WTC11 (cell line): ENCODE results near the gene TMTC2. TPM values are rescaled to one million over a fixed set of nuclear protein-coding genes. Genes with fewer than 3 reads are reported as not detected.

Source experiments
- ATAC-seq: fragments of 200-7000 bp; cut with Tn5 transposase; 2 replicates; pipeline ENCODE4 v1.10.0; 2021; ENCODE audit warnings: mild to moderate bottlenecking, moderate library complexity
- CTCF ChIA-PET: fragments of 300-600 bp; sonication (Branson Sonifier 250); formaldehyde crosslinking; loops from one replicate; lab custom pipeline; 2021; ENCODE audit warnings: antibody characterized with exemption; lab: Charles Lee
- POLR2A ChIA-PET: fragments of 350-600 bp; sonication (Branson Sonifier 250); formaldehyde crosslinking; loops from one replicate; lab custom pipeline; 2021; ENCODE audit warnings: antibody characterized with exemption; lab: Charles Lee
- DNase-seq: peaks from one replicate; pipeline ENCODE4 v3.0.0; 2021; ENCODE audit warnings: low spot score
- H3K27ac Mint-ChIP-seq: 2 replicates; pipeline ENCODE4 v1.8.0; 2021; ENCODE audit warnings: mixed read lengths
- H3K27me3 Mint-ChIP-seq: 2 replicates; pipeline ENCODE4 v1.8.0; 2021; ENCODE audit warnings: low read depth, mild to moderate bottlenecking, moderate library complexity, mixed read lengths
- H3K36me3 Mint-ChIP-seq: 2 replicates; pipeline ENCODE4 v1.8.0; 2021; ENCODE audit warnings: mixed read lengths
- H3K4me1 Mint-ChIP-seq: 2 replicates; pipeline ENCODE4 v1.8.0; 2022; ENCODE audit warnings: mixed read lengths
- H3K4me3 Mint-ChIP-seq: 2 replicates; pipeline ENCODE4 v1.8.0; 2021; ENCODE audit warnings: mild to moderate bottlenecking, moderate library complexity, mixed read lengths
- H3K9me3 Mint-ChIP-seq: 2 replicates; pipeline ENCODE4 v1.8.0; 2021; ENCODE audit warnings: mixed read lengths
- ATF2 ChIP-seq: sonication (generic); formaldehyde crosslinking; IDR thresholded peaks from 2 replicates; pipeline ENCODE4 v1.8.1; 2022; ENCODE audit warnings: low read depth, missing genetic modification reagents, borderline replicate concordance
- CBFB ChIP-seq: sonication (generic); formaldehyde crosslinking; IDR thresholded peaks from 2 replicates; pipeline ENCODE4 v1.8.1; 2022; ENCODE audit warnings: mild to moderate bottlenecking, low read depth, missing genetic modification reagents
- CDX4 ChIP-seq: fragments of 250-450 bp; sonication (Bioruptor Pico); IDR thresholded peaks from 2 replicates; pipeline ENCODE4 v1.9.0; 2021; ENCODE audit warnings: moderate library complexity, mild to moderate bottlenecking, inconsistent platforms, borderline replicate concordance
- E2F4 ChIP-seq: sonication (generic); formaldehyde crosslinking; IDR thresholded peaks from 2 replicates; pipeline ENCODE4 v1.8.1; 2022; ENCODE audit warnings: low read depth, mild to moderate bottlenecking, moderate library complexity, missing genetic modification reagents, borderline replicate concordance
- FOXK1 ChIP-seq: sonication (generic); formaldehyde crosslinking; IDR thresholded peaks from 2 replicates; pipeline ENCODE4 v1.8.0; 2022; ENCODE audit warnings: mild to moderate bottlenecking, moderate library complexity, missing genetic modification reagents
- FOXP4 ChIP-seq: sonication (generic); formaldehyde crosslinking; IDR thresholded peaks from 2 replicates; pipeline ENCODE4 v1.8.0; 2022; ENCODE audit warnings: mild to moderate bottlenecking, missing genetic modification reagents
- NR3C1 ChIP-seq: sonication (generic); formaldehyde crosslinking; conservative IDR thresholded peaks from 2 replicates; pipeline ENCODE4 v1.8.1; 2023; ENCODE audit warnings: low read depth, mild to moderate bottlenecking, missing genetic modification reagents
- RORB ChIP-seq: fragments of 250-450 bp; sonication (Bioruptor Pico); IDR thresholded peaks from 2 replicates; pipeline ENCODE4 v1.9.0; 2021; ENCODE audit warnings: mild to moderate bottlenecking
- SOX15 ChIP-seq: fragments of 250-450 bp; sonication (Bioruptor Pico); IDR thresholded peaks from 2 replicates; pipeline ENCODE4 v1.9.0; 2021; ENCODE audit warnings: mild to moderate bottlenecking
- ZNF121 ChIP-seq: sonication (generic); formaldehyde crosslinking; IDR thresholded peaks from 2 replicates; pipeline ENCODE4 v1.8.0; 2023; ENCODE audit warnings: missing genetic modification reagents
- ZNF671 ChIP-seq: fragments of 250-450 bp; sonication (Bioruptor Pico); IDR thresholded peaks from 2 replicates; pipeline ENCODE4 v1.8.0; 2021; ENCODE audit warnings: mild to moderate bottlenecking
- total RNA-seq: library from RNA; stranded (reverse); gene quantifications from 3 replicates; pipeline ENCODE4 v1.2.3, GENCODE V29; 2021
- TF ChIP-seq, protein P1 (sequence below): sonication (generic); formaldehyde crosslinking; IDR thresholded peaks from 2 replicates; pipeline ENCODE4 v1.8.1; 2023; ENCODE audit warnings: mild to moderate bottlenecking, missing genetic modification reagents, moderate library complexity

The TMTC2 gene
- total RNA-seq, 1 experiment from 2014 or later, result 6.4 TPM

DNA sequence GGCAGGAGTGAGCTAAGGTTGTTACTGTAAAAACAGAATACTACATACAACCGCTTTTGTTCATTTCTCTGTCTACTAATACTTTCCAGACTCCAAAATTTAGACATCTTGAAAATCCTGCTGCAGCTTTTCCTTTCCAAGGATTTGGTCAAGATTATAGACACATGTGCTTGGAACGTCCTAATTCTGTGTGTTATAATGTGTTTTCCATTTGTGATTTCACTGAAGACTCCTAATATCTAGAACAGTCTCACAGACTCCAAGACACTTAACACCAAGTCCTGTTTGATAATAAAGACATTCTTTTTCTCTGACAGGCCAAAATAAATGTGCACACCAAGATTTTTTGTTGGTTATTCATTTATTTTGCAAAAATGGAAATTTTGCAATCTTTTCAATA is 41.8 kb upstream of the TMTC2 start (continued):
- TF ChIP-seq E2F4 (CRISPR knock-in tag), result no peak
- no peak for TF ChIP-seq ZNF121 (CRISPR knock-in tag)
- TF ChIP-seq ZNF671 (CRISPR knock-in tag), result no peak

DNA sequence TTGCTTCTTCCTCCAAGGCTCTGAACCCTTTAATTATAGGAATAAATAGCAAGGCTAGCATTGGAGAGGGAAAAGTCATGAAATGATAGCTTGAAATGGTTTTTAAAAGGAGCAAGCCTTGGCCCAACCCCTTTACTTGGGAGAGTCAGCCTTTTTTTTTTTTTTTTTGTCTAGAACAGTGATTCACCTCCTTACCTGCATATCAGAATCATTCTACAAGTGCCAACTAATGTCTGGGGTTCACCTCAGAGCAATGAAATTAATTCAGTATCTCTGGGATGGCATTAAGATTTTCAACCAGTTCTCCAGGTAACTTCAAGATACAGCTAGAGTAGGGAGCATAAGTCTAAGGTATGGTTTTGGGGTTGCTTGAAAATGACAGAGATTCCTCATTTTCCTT is 41.3 kb upstream of the TMTC2 start:
- Mint-ChIP-seq H3K27ac (no peak overlapping the region), H3K9me3 (0 out of 2 replicates have a peak, but pooled peaks cover 3% of the 10 kb centered on the region)
- ATAC-seq, result no peak
- no peak for DNase-seq
- TF ChIP-seq RORB (CRISPR knock-in tag), result no peak
- TF ChIP-seq FOXP4 (CRISPR knock-in tag), result no peak
- TF ChIP-seq CDX4, result no peak
- no peak for TF ChIP-seq ATF2 (CRISPR knock-in tag)
- no peak for TF ChIP-seq FOXK1 (CRISPR knock-in tag)
- TF ChIP-seq, all 79 proteins: peak for 0
- ChIA-PET POLR2A (no interaction called here), CTCF (no interaction called here)
- Mint-ChIP-seq H3K27me3 (no peaks in the 10 kb centered on the region), H3K4me3 (no peak overlapping the region), H3K36me3 (no peaks in the 10 kb centered on the region), H3K4me1 (peaks cover 12% of the 10 kb centered on the region)

GRCh38 chr12:82647853-82648252 is 38.9 kb upstream of the TMTC2 start:
- CTCF ChIA-PET, result no interaction called here
- H3K9me3 Mint-ChIP-seq, result no peaks in the 10 kb centered on the region
- no peak for ATAC-seq
- H3K4me1 Mint-ChIP-seq, result peaks cover 21% of the 10 kb centered on the region
- no peaks in the 10 kb centered on the region; the same call in 1 of the 2 replicates for H3K36me3 Mint-ChIP-seq
- TF ChIP-seq NR3C1 (no peak), CBFB (no peak), FOXP4 (CRISPR knock-in tag) (no peak), SOX15 (CRISPR knock-in tag) (no peak)
- TF ChIP-seq, protein P1, sequence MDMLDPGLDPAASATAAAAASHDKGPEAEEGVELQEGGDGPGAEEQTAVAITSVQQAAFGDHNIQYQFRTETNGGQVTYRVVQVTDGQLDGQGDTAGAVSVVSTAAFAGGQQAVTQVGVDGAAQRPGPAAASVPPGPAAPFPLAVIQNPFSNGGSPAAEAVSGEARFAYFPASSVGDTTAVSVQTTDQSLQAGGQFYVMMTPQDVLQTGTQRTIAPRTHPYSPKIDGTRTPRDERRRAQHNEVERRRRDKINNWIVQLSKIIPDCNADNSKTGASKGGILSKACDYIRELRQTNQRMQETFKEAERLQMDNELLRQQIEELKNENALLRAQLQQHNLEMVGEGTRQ (CRISPR knock-in tag), result no peak
- DNase-seq, result no peak
- no peaks in the 10 kb centered on the region for H3K27me3 Mint-ChIP-seq
- POLR2A ChIA-PET, result no interaction called here
- H3K27ac Mint-ChIP-seq, result no peak overlapping the region
- H3K4me3 Mint-ChIP-seq, result no peak overlapping the region
